SKM-1 (cell line): ENCODE measurements around the gene RNF220.
"Not testable (repeated sequence)": the region's sequence is repeated elsewhere in the genome, so short reads cannot be mapped to it uniquely, and the experiment has no call there.

Experiments
- DNase-seq: peaks from one replicate; lab custom pipeline; 2025; ENCODE audit not compliant: unreplicated experiment; lab: John Stamatoyannopoulos, UW

Gene RNF220

GRCh38 chr1:44485934-44486460, 80.9 kb downstream of the RNF220 start:
- no peak for DNase-seq

GRCh38 chr1:44489481-44489880, 84.4 kb downstream of the RNF220 start:
- no peak for DNase-seq

GRCh38 chr1:44496541-44497171, 91.6 kb downstream of the RNF220 start:
- no peak for DNase-seq

- DNase-seq: no peak
Measured at GRCh38 chr1:44497422-44498170, 92.5 kb downstream of the RNF220 start.

- DNase-seq: no peak
Measured at GRCh38 chr1:44499306-44499705, 94.3 kb downstream of the RNF220 start.

- no peak for DNase-seq
Measured at GRCh38 chr1:44500181-44501046, 95.4 kb downstream of the RNF220 start.

- DNase-seq: no peak
Measured at GRCh38 chr1:44501047-44501890, 96.2 kb downstream of the RNF220 start.

GRCh38 chr1:44502823-44503222, 97.8 kb downstream of the RNF220 start:
- not testable (repeated sequence) for DNase-seq

GRCh38 chr1:44503625-44504024, 98.6 kb downstream of the RNF220 start:
- no peak for DNase-seq

GRCh38 chr1:44505210-44505993, 100.3 kb downstream of the RNF220 start:
- DNase-seq: no peak

- no peak for DNase-seq
Measured at GRCh38 chr1:44507490-44508396, 102.7 kb downstream of the RNF220 start.

GRCh38 chr1:44508397-44508745, 103.3 kb downstream of the RNF220 start:
- no peak for DNase-seq

GRCh38 chr1:44511363-44511762, 106.3 kb downstream of the RNF220 start:
- no peak for DNase-seq

- no peak for DNase-seq
Measured at GRCh38 chr1:44511769-44512168, 106.7 kb downstream of the RNF220 start.

GRCh38 chr1:44512313-44512885, 107.3 kb downstream of the RNF220 start:
- no peak for DNase-seq

GRCh38 chr1:44513111-44513510, 108.1 kb downstream of the RNF220 start:
- no peak for DNase-seq

GRCh38 chr1:44514673-44515072, 109.6 kb downstream of the RNF220 start:
- DNase-seq: no peak

GRCh38 chr1:44515416-44515815, 110.4 kb downstream of the RNF220 start:
- no peak for DNase-seq
